B cell (primary cell): ENCODE data around the gene MYL5.

Source experiments
- EZH2 ChIP-seq: IDR thresholded peaks from 2 replicates; pipeline ENCODE4 v1.6.1; 2012; ENCODE audit warnings: borderline replicate concordance, low read depth, mild to moderate bottlenecking, moderate library complexity, low read length; ENCODE audit not compliant: insufficient read depth, poor library complexity, severe bottlenecking
- TF ChIP-seq, protein P1 (sequence below): fragments of 200-600 bp; IDR thresholded peaks from one replicate; pipeline ENCODE4 v1.8.0; 2022; ENCODE audit warnings: antibody characterized with exemption, mild to moderate bottlenecking

DNA sequence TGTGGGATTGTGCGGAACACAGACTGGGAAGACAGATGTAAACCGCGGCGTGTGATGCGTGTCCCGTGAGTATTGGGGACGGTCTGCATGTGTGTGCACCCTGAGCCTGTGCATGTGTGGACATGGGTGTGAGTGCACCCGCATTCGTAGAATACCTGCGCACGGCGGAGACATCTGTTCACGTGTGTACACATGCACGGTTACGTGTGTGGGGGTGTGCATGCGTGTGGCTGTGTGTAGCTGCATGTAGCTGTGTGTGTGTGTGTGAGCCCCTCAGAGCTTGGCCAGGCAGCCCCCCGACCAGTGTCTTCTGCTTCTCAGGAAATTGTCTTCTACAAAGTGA is 19.9 kb upstream of the MYL5 start:
- TF ChIP-seq, protein P1, sequence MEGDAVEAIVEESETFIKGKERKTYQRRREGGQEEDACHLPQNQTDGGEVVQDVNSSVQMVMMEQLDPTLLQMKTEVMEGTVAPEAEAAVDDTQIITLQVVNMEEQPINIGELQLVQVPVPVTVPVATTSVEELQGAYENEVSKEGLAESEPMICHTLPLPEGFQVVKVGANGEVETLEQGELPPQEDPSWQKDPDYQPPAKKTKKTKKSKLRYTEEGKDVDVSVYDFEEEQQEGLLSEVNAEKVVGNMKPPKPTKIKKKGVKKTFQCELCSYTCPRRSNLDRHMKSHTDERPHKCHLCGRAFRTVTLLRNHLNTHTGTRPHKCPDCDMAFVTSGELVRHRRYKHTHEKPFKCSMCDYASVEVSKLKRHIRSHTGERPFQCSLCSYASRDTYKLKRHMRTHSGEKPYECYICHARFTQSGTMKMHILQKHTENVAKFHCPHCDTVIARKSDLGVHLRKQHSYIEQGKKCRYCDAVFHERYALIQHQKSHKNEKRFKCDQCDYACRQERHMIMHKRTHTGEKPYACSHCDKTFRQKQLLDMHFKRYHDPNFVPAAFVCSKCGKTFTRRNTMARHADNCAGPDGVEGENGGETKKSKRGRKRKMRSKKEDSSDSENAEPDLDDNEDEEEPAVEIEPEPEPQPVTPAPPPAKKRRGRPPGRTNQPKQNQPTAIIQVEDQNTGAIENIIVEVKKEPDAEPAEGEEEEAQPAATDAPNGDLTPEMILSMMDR: no peak
- TF ChIP-seq EZH2: no peak
